GM19324 (cell line): ENCODE measurements around the gene ANO1.

ENCODE experiments used
- ATAC-seq: cut with Tn5 transposase; IDR thresholded peaks from one replicate; pipeline ENCODE4 v1.9.1; 2021; ENCODE audit warnings: mild to moderate bottlenecking, moderate library complexity; ENCODE audit not compliant: unreplicated experiment, low FRiP score

ANO1 gene

GRCh38 chr11:70092959-70093715 is 15.0 kb downstream of the ANO1 start:
- no peak for ATAC-seq

GRCh38 chr11:70095541-70096252 is 17.6 kb downstream of the ANO1 start:
- ATAC-seq: no peak

GRCh38 chr11:70097783-70098563 is 19.9 kb downstream of the ANO1 start:
- no peak for ATAC-seq

DNA sequence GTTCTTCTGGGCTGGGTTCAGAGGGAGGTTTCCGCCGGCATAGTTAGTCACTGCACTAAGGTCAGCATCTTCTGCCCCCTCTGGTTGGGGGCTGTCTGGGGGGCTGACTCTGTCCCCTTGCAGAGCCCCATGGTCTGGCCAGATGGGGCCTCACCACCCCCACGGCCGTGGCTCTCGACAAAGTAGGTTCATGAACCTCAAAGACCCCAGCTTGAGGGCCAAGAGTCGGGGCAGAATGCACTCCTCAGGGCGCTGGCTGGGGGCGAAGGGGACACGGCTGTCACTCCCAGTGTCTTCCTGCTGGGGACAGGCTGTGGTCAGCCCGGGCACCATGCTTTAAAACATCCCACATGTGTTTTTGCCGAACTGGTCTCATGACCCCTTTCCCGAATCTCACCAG is 20.8 kb downstream of the ANO1 start:
- ATAC-seq: no peak

DNA sequence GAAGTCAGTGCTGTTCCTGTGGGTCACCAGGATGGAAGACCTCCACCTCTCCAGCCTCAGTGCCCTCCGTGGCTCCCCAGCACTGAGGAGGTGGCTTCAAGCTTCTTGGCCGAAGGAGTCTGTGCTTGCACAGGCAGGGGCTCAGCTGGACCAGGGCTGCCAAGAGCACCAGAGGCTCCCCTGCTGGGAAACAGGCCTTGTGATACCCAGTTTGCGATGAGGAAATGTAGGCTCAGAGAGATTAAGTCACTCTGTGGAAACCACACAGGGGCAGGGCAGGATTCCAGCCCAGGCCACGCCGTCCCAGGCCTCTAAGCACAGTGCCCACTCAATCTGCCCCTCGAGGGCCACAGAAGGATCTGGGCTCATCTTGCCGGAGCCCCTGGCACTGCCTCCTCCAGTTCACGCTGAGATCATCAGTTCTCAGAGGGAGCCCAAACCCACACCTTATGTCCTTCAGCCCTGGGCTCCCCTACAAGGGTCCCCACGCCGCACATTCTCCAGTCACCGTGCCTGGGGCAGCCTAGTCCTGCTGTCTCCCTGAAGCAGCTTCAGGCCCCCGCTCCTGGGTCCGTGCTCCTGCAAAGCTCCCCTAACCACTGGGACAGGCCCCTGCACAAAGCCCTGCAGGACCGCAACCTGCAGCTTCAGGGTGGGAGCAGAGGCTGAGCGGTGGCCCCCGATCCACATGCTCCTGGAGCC is 21.6 kb downstream of the ANO1 start:
- no peak for ATAC-seq

GRCh38 chr11:70100280-70100603 is 22.1 kb downstream of the ANO1 start:
- no peak for ATAC-seq

- ATAC-seq: no peak
These were observed 22.7 kb downstream of the ANO1 start for GRCh38 chr11:70100791-70101190.

DNA sequence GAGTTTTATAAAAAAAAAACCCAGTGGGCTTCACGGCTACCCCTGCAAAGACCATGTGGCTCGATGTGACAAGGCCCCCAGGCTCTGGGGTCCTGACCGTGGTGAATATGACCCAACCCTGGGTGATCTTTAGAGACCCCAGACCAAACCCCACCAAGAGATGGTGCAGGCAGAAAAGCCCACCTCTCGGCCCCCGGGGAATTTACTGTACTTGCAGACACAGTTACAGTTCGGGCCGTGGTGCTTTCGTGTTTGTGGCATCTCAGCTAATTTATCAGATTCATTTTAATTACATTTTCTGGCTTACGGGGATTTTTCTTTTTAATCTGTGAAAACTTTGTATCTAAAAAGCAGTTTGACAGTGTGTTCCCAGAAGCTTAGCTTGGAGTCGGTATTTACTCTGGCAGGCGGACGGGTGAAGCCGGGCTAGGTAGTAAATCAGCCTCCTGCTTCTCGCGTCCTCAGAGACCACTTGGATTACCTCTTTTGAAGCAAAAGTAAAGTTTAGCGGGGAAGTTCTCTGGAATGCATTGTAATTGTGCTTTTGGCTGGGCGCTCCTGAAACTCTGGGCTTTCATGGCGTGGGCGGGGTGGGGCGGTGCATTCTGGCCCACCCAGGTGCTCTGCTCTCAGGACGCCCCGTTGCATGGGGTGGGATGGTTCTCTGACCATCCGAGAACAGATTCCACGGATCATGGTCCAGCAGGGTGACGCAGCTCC is 25.3 kb downstream of the ANO1 start:
- ATAC-seq: no peak

DNA sequence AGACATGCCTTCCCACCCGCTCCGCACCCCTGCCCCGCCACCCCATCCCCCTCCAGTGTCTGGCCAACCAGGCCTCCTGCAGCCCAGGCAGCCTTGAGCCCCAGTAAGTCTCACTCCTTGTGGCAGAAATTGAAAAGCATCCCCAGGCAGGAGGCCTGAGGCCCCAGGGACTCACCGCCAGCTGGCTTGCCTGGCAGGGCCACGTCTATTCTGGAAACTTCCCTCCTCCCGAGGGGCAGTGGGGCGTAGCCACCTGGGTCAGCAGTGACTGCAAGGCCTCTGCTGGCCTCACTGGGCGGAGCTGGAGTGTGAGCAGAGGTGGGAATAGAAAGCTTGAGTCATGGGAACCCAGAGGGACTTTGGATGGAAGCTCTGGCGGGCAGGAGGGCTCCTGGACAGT is 26.3 kb downstream of the ANO1 start:
- no peak for ATAC-seq

DNA sequence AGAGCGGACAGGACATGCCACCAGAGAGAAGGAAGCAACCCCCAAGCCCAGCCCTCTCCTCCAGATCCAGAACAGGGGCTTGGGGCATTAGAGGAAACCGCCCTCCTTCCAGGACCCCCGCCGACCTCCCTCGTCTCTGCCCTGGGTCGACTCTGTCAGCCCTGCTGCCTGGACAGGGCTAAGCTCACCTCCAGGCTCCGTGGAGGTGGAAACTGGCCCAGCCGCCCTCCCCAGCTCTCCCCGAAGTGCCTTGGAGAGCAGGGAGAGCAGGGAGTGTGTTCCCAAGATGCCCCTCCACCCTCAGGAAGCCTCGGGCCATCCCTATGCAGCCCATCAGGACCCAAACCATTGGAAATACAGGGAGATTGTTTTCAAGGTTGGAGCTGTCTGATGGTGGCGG is 26.8 kb downstream of the ANO1 start:
- no peak for ATAC-seq

DNA sequence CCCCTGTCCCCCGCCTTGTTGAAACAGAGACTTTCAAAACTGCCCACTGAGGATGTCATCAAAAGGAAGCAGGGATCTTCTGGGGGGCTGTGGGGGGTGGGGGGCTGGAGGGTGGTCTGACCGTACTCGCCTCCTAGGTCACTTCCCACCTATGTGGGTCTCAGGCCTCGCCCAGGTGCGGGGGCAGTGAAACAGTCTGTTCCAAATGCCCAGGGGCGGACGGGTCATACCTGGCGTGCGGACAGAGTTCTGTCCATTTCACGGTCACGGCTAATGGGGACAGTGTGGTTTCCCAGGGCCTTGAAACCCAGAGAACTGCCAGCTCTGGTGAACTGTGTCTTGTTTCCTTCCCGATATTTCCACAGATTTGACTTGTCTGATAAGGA is 27.2 kb downstream of the ANO1 start:
- ATAC-seq: no peak

DNA sequence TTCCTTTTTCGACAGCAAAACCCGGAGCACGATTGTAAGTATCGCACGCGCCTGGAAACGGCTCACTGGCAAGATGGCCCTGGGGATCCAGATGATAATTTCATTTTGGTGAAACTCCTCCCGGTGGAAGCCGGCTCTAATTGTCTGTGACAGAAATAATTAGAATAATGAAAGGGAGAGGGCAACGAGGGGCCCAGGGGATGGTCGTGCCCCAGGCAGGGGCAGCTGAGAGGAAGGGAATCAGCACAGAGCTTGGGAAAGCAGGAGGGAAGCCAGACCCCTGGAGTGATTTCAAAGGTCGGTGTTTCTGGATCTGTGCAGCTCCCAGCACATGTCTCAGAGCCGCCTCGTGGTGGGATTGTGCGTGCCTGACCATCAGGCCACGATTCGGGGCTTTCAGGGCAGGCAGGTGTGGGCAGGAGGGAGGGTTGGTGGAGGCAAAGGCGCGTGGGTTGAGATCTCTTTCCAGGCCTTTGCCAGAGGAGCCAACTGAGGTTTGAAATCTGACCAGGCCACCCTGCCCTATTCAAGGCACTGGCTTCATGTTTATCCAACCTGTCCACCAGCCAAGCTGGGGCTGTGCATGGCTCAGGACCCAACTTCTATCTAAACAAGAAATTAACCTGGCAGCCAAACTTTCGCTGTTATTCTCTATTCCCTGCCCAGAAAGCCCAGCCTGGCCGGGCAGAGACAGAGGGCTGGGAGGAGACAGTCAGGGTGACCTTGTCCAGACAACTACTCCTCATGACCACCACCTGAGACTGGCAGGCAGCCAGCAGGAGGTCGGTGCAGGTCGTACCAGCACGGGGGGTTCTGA is 27.8 kb downstream of the ANO1 start:
- ATAC-seq: no peak

DNA sequence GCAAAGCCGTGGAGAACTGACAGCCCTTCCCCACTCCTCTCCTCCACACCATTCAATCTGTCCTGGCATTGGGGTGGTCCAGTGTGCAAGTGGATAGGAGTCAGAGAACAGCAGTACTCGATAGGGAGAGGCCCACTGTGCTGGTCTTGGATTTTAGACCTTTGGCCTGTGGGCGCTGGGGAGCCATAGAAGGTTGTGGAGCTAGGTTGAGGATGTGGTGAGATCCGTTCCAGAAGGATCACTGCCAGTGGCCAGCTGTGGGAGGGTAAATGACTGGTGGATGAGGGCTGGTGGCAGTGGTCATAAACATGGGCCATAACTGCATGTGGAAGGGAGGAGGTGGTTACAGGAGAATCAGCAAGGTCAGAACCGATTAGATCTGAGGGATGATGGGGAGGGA is 28.6 kb downstream of the ANO1 start:
- ATAC-seq: no peak

- no peak for ATAC-seq
These were observed 29.1 kb downstream of the ANO1 start for GRCh38 chr11:70107191-70107590.

GRCh38 chr11:70107756-70108155 is 29.6 kb downstream of the ANO1 start:
- no peak for ATAC-seq

GRCh38 chr11:70108250-70108649 is 30.1 kb downstream of the ANO1 start:
- no peak for ATAC-seq

DNA sequence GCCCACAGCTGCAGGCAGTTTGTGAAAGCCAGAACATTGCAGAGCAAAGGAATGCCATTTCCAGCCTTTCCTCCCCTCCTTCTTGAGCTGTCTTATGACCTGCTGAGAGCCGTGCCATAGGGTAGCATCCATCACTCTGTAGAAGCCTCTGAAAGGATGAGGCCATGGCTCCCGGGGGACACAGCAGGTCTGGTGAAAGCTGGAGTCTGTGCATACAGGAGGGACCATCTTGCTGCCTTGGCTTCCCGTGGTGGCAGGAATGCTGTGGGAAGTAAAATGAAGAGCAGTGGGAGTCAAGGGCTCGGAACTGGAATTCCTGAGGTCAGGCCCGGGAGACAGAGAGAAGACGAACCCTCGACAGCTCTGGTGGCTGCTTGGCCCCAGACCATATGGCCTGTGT is 30.9 kb downstream of the ANO1 start:
- no peak for ATAC-seq

DNA sequence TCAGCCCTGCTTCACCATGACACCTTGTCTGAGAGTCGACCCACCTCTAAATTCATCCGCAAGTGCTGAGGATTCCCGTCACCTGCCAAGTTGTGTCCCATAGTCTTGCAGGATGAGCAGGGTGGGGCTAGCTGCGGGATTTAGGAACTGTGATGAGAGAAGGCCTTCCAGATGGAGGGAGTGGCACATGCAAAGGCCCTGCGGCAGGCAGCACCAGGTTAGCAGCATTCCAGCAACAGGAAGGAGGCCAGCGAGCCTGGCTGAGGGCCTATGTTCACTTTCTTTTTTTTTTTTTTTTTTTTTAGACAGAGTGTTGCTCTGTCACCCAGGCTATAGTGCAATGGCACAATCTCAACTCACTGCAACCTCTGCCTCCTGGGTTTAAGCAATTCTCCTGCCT is 31.8 kb downstream of the ANO1 start:
- ATAC-seq: no peak

GRCh38 chr11:70110538-70111055 is 32.5 kb downstream of the ANO1 start:
- no peak for ATAC-seq
